ENCODE results near the gene REV1. TPM values are rescaled to one million over a fixed set of nuclear protein-coding genes. Genes with fewer than 3 reads are reported as not detected.

REV1 gene
- total and polyA plus RNA-seq, 2 donors (not counting 3 experiments of a cell fraction or from before 2014, with no cell fraction given): 16.6 to 50.3 TPM

GRCh38 chr2:99445065-99445464 is 44.8 kb downstream of the REV1 start:
- Histone ChIP-seq H2AFZ (ENCODE audit: low read depth, low read length) (no peak overlapping the region), H3K4me1 (ENCODE audit: control insufficient read depth, extremely low read depth, insufficient read depth, low read length) (peaks cover 10% of the 10 kb centered on the region), H3K36me3 (ENCODE audit: control insufficient read depth in 2 of 2, extremely low read depth in 1 of 2, insufficient read depth in 2 of 2, low read length in 2 of 2) (peaks cover 3% of the 10 kb centered on the region in 2 experiments), H3K9me3 (replicated peaks; ENCODE audit: control insufficient read depth, insufficient read depth, low read length) (no peaks in the 10 kb centered on the region), H3K4me3 (replicated peaks in 1 of 3; ENCODE audit: insufficient read depth in 1 of 3, low read depth in 1 of 3, low read length in 3 of 3) (no peak overlapping the region), H3K9ac (replicated peaks; ENCODE audit: extremely low read depth, insufficient read depth, low read length) (no peak overlapping the region), H3K27me3 (ENCODE audit: control insufficient read depth in 2 of 2, insufficient read depth in 2 of 2, low read length in 2 of 2) (no peaks in the 10 kb centered on the region), H3K27ac (ENCODE audit: insufficient read depth, low read depth, low read length) (no peak overlapping the region), H3K9me1 (replicated peaks; ENCODE audit: control insufficient read depth, extremely low read depth, insufficient read depth, low read length) (no peaks in the 10 kb centered on the region), H3K4me2 (ENCODE audit: insufficient read depth, low read length) (no peak overlapping the region), H4K20me1 (replicated peaks; ENCODE audit: control insufficient read depth, extremely low read depth, insufficient read depth, low read length) (no peaks in the 10 kb centered on the region), H3K79me2 (ENCODE audit: control insufficient read depth, insufficient read depth, low read length) (peaks cover 44% of the 10 kb centered on the region)
- TF ChIP-seq JUN (IDR thresholded peaks at IDR 0.05; ENCODE audit: borderline replicate concordance, insufficient read depth, insufficient read length, low read depth): no peak
- no peak for TF ChIP-seq EZH2 (IDR thresholded peaks at IDR 0.05; ENCODE audit: borderline replicate concordance, low read depth, low read length, severe bottlenecking)
- no peak for TF ChIP-seq POLR2A (IDR thresholded peaks at IDR 0.05; ENCODE audit: low read depth, low read length)
- no peak for TF ChIP-seq POLR2AphosphoS5 (IDR thresholded peaks at IDR 0.05; ENCODE audit: insufficient read depth, low read depth, low read length)
- no peak for TF ChIP-seq MAX (IDR thresholded peaks at IDR 0.05; ENCODE audit: insufficient read depth, insufficient read length)
- TF ChIP-seq FOS (IDR thresholded peaks at IDR 0.05; ENCODE audit: borderline replicate concordance, insufficient read depth, low read length): no peak
- no peak for TF ChIP-seq GATA2 (IDR thresholded peaks at IDR 0.05; ENCODE audit: insufficient read depth, insufficient read length, low read depth, low read length)
- TF ChIP-seq MYC (IDR thresholded peaks at IDR 0.05; ENCODE audit: low read depth, low read length): no peak
- TF ChIP-seq CTCF (IDR thresholded peaks at IDR 0.05; ENCODE audit: extremely low read depth in 1 of 2, insufficient read depth in 1 of 2, low read depth in 1 of 2, low read length in 2 of 2): no peak
- ChIA-PET POLR2A (no interaction called here), CTCF (no interaction called here)
- dilution Hi-C loops (cut with MboI; ENCODE audit: extremely low pct_ligation_motif_present, low sequenced_read_pairs) (no loop called here), intact Hi-C loops (cut with micrococcal nuclease) (no loop called here)
- FAIRE-seq: no peak
- no TSS peak for BruUV-seq (replicated peaks)
- no peak for DNase-seq (ENCODE audit: low read depth, low spot score)
